Trophoblast cell (in vitro differentiated cells and primary cell): ENCODE data around the gene ABCF2.

Experiments used
- DNase-seq, 2 donors: peaks; one replicate each; pipeline ENCODE4 v3.0.0-alpha.2; 2016
- H2AFZ ChIP-seq: 2 replicates; pipeline ENCODE4 v1.6.1; 2013; ENCODE audit warnings: low read length, moderate library complexity, mild to moderate bottlenecking; ENCODE audit not compliant: insufficient read depth, poor library complexity
- H2AK5ac ChIP-seq: 2 replicates; pipeline ENCODE4 v1.6.1; 2013; ENCODE audit warnings: mild to moderate bottlenecking, low read length
- H2BK120ac ChIP-seq: 2 replicates; pipeline ENCODE4 v1.6.1; 2013; ENCODE audit warnings: low read length, mild to moderate bottlenecking, moderate library complexity; ENCODE audit not compliant: insufficient read depth, poor library complexity
- H2BK12ac ChIP-seq: 2 replicates; pipeline ENCODE4 v1.6.1; 2013; ENCODE audit warnings: mild to moderate bottlenecking, low read length, moderate library complexity
- H2BK5ac ChIP-seq: 2 replicates; pipeline ENCODE4 v1.6.1; 2013; ENCODE audit warnings: low read length, low read depth, moderate library complexity, mild to moderate bottlenecking; ENCODE audit not compliant: poor library complexity
- H3K14ac ChIP-seq: 2 replicates; pipeline ENCODE4 v1.6.1; 2013; ENCODE audit warnings: mild to moderate bottlenecking, low read length
- H3K18ac ChIP-seq: 2 replicates; pipeline ENCODE4 v1.6.1; 2013; ENCODE audit warnings: mild to moderate bottlenecking, low read length
- H3K23ac ChIP-seq: 2 replicates; pipeline ENCODE4 v1.6.1; 2013; ENCODE audit warnings: low read length
- H3K27ac ChIP-seq: 2 replicates; pipeline ENCODE4 v1.5.1; 2013; ENCODE audit warnings: low read depth, mild to moderate bottlenecking, inconsistent platforms, low read length, moderate library complexity
- H3K27me3 ChIP-seq: 2 replicates; pipeline ENCODE4 v1.6.1; 2013; ENCODE audit warnings: inconsistent platforms, mild to moderate bottlenecking, low read length, moderate library complexity; ENCODE audit not compliant: insufficient read depth
- H3K36me3 ChIP-seq, 2 experiments: 1 replicate in 1 of 2; 2 replicates in 1 of 2; pipeline ENCODE4 v1.6.1; 2013; ENCODE audit warnings: low read length in 2 of 2, mild to moderate bottlenecking in 2 of 2, moderate library complexity in 1 of 2; ENCODE audit not compliant: insufficient read depth in 2 of 2, control insufficient read depth in 1 of 2
- H3K4ac ChIP-seq: 2 replicates; pipeline ENCODE4 v1.6.1; 2013; ENCODE audit warnings: low read depth, mild to moderate bottlenecking, low read length, moderate library complexity
- H3K4me1 ChIP-seq, 2 experiments: 1 replicate in 1 of 2; 2 replicates in 1 of 2; pipeline ENCODE4 v1.6.1; 2013; ENCODE audit warnings: low read length in 2 of 2, mild to moderate bottlenecking in 2 of 2, moderate library complexity in 1 of 2; ENCODE audit not compliant: insufficient read depth in 2 of 2, control insufficient read depth in 1 of 2
- H3K4me2 ChIP-seq: 2 replicates; pipeline ENCODE4 v1.6.1; 2013; ENCODE audit warnings: inconsistent platforms, mild to moderate bottlenecking, low read length, moderate library complexity
- H3K4me3 ChIP-seq: 2 replicates; pipeline ENCODE4 v1.5.1; 2013; ENCODE audit warnings: mild to moderate bottlenecking, low read depth, low read length, inconsistent platforms
- H3K79me1 ChIP-seq: one replicate; pipeline ENCODE4 v1.6.1; 2013; ENCODE audit warnings: low read length
- H3K79me2 ChIP-seq: 2 replicates; pipeline ENCODE4 v1.6.1; 2013; ENCODE audit warnings: low read length, mild to moderate bottlenecking; ENCODE audit not compliant: control insufficient read depth, insufficient read depth, poor library complexity
- H3K9ac ChIP-seq: 2 replicates; pipeline ENCODE4 v1.6.1; 2013; ENCODE audit warnings: mild to moderate bottlenecking, low read length
- H3K9me3 ChIP-seq: 2 replicates; pipeline ENCODE4 v1.6.1; 2013; ENCODE audit warnings: low read depth, mild to moderate bottlenecking, control low read depth, inconsistent platforms, low read length; ENCODE audit not compliant: insufficient read depth
- H4K12ac ChIP-seq: 2 replicates; pipeline ENCODE4 v1.6.1; 2013; ENCODE audit warnings: low read depth, mild to moderate bottlenecking, low read length, moderate library complexity
- H4K8ac ChIP-seq: 2 replicates; pipeline ENCODE4 v1.6.1; 2013; ENCODE audit warnings: low read depth, mild to moderate bottlenecking, low read length, moderate library complexity
- H4K91ac ChIP-seq: one replicate; pipeline ENCODE4 v1.6.1; 2013; ENCODE audit warnings: low read depth, mild to moderate bottlenecking, low read length, moderate library complexity
- WGBS: extraction: QIAGEN DNeasy Blood & Tissue Kit; methylation state at CpG from one replicate; pipeline ENCODE4 v1.1.7; 2013; ENCODE audit warnings: missing lambda C conversion rate; ENCODE audit not compliant: insufficient read length, insufficient coverage; ENCODE audit errors: extremely low coverage; 5-methylcytosine and 5-hydroxymethylcytosine counted together

The ABCF2 gene

DNA sequence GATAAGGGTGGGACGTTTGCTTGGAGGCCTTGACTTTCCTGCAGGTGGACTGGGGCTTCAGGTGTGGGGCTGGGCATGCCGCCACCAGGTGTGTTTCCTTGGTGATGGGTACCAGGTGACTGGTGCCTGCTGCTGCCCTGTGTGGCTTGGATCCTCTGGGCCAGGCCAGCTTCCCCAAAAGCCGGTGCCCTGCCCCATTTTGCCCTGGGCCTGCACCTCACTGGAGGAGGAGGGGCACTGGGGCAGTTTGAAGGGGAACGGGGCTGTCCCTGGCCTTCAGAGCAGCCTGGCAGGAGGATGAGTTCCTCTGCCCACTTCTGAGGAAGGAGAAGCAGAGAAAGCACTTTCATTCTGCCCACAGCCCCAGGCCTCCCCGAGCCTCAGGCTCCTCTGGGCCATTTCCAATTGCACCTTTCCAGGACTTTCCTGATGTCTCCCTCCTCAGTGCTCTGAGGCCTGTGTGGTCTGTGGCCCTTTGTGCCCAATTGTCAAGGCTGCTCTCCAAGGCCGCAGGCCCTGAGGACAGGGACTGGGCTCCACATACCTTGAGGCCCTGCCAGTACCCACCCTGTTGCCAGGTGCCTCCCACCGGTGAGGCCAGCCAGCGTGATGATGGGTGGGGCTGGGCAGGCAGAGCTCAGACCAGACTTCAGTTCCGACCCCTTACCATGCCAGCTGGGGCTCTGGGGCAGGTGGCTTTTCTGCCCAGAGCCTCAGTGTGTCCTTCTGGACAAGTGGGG, 46.8 kb upstream of the ABCF2 start:
- no peak overlapping the region for H3K23ac ChIP-seq
- H3K27me3 ChIP-seq, result peaks cover 4% of the 10 kb centered on the region
- H3K36me3 ChIP-seq, result no peaks in the 10 kb centered on the region
- H3K4ac ChIP-seq, result no peak overlapping the region
- H2BK120ac ChIP-seq, result no peak overlapping the region
- H4K91ac ChIP-seq, result no peak overlapping the region
- no peak overlapping the region for H3K9ac ChIP-seq
- no peak for DNase-seq
- H2BK12ac ChIP-seq, result no peak overlapping the region
- no peaks in the 10 kb centered on the region for H3K79me2 ChIP-seq
- peaks cover 0 to 4% of the 10 kb centered on the region in 2 experiments for H3K4me1 ChIP-seq
- no peak overlapping the region for H3K4me2 ChIP-seq
- no peak overlapping the region for H2AK5ac ChIP-seq
- WGBS, result no CpG with 5 or more reads among the region's 9 CpGs
- H3K18ac ChIP-seq, result no peak overlapping the region
- H3K14ac ChIP-seq, result no peak overlapping the region
- no peak overlapping the region for H4K12ac ChIP-seq
- H3K4me3 ChIP-seq, result no peak overlapping the region
- H2BK5ac ChIP-seq, result no peak overlapping the region
- H4K8ac ChIP-seq, result no peak overlapping the region
- no peak overlapping the region for H3K27ac ChIP-seq
- H2AFZ ChIP-seq, result no peak overlapping the region
- H3K79me1 ChIP-seq, result no peaks in the 10 kb centered on the region
- peaks cover 2% of the 10 kb centered on the region for H3K9me3 ChIP-seq

DNA sequence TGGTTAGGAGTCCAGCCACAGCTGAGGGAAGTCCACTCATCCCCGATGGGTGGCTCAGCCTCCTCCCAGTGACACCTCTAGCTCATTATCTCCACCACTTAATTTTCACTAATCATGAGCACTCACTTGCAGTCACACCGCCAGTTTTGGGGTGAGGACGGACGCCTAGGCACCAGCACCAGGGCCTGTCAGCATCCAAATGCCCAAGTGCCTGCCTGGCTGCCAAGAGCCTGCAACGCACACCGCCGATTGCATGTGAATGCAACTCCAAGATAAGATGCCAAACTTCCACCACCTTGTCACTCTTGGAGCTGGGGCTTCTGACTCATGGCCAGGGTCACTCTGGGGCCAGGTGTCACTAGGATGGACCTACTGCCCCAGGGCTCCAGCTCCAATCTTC, 45.9 kb upstream of the ABCF2 start:
- no peaks in the 10 kb centered on the region for H3K79me2 ChIP-seq
- H3K9ac ChIP-seq, result no peak overlapping the region
- no peak overlapping the region for H2BK5ac ChIP-seq
- peaks cover 0 to 4% of the 10 kb centered on the region in 2 experiments for H3K4me1 ChIP-seq
- no peak overlapping the region for H3K14ac ChIP-seq
- no peak overlapping the region for H3K18ac ChIP-seq
- no CpG with 5 or more reads among the region's 7 CpGs for WGBS
- no peak overlapping the region for H4K8ac ChIP-seq
- no peak overlapping the region for H3K4me3 ChIP-seq
- H2AFZ ChIP-seq, result no peak overlapping the region
- no peak overlapping the region for H3K23ac ChIP-seq
- no peak overlapping the region for H2BK12ac ChIP-seq
- H3K79me1 ChIP-seq, result no peaks in the 10 kb centered on the region
- H3K4me2 ChIP-seq, result no peak overlapping the region
- DNase-seq, result peak in 1 of 2 donors; percentile 6
- H4K12ac ChIP-seq, result no peak overlapping the region
- H4K91ac ChIP-seq, result no peak overlapping the region
- H2BK120ac ChIP-seq, result no peak overlapping the region
- no peak overlapping the region for H2AK5ac ChIP-seq
- H3K4ac ChIP-seq, result no peak overlapping the region
- no peaks in the 10 kb centered on the region for H3K36me3 ChIP-seq
- H3K27ac ChIP-seq, result no peak overlapping the region
- H3K9me3 ChIP-seq, result peaks cover 2% of the 10 kb centered on the region
- H3K27me3 ChIP-seq, result peaks cover 4% of the 10 kb centered on the region

DNA sequence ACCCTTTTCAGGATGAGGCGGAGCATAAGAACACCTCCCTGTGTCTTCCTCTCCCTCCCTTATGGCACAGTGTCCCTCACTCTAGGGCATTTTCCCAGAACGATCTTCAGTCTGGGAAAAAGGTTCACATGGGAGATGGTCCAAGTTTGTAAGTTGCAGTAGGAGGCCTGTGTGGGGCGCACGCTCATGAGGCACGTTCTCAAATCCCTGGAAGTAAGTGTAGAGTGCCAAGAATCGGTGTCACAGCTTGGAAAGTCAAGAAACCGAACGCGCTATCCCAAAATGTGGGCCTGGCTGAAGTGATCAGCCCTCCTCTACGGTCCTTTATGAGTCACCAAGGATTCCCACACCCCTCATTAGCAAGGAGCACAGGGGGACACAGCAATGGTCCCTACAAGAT, 45.4 kb upstream of the ABCF2 start:
- no peak overlapping the region for H4K91ac ChIP-seq
- no peak overlapping the region for H3K4me3 ChIP-seq
- DNase-seq, result no peak
- no peak overlapping the region for H2BK120ac ChIP-seq
- peaks cover 0 to 4% of the 10 kb centered on the region in 2 experiments for H3K4me1 ChIP-seq
- no peak overlapping the region for H2AFZ ChIP-seq
- no peak overlapping the region for H3K27ac ChIP-seq
- H3K18ac ChIP-seq, result no peak overlapping the region
- no peaks in the 10 kb centered on the region for H3K79me2 ChIP-seq
- H4K8ac ChIP-seq, result no peak overlapping the region
- no peak overlapping the region for H4K12ac ChIP-seq
- no peak overlapping the region for H2AK5ac ChIP-seq
- peaks cover 4% of the 10 kb centered on the region for H3K27me3 ChIP-seq
- H2BK5ac ChIP-seq, result no peak overlapping the region
- no peak overlapping the region for H3K4ac ChIP-seq
- no peak overlapping the region for H3K14ac ChIP-seq
- H3K79me1 ChIP-seq, result no peaks in the 10 kb centered on the region
- H3K9me3 ChIP-seq, result peaks cover 2% of the 10 kb centered on the region
- no peaks in the 10 kb centered on the region for H3K36me3 ChIP-seq
- H3K23ac ChIP-seq, result no peak overlapping the region
- H2BK12ac ChIP-seq, result no peak overlapping the region
- WGBS, result no CpG with 5 or more reads among the region's 10 CpGs
- no peak overlapping the region for H3K9ac ChIP-seq
- no peak overlapping the region for H3K4me2 ChIP-seq

DNA sequence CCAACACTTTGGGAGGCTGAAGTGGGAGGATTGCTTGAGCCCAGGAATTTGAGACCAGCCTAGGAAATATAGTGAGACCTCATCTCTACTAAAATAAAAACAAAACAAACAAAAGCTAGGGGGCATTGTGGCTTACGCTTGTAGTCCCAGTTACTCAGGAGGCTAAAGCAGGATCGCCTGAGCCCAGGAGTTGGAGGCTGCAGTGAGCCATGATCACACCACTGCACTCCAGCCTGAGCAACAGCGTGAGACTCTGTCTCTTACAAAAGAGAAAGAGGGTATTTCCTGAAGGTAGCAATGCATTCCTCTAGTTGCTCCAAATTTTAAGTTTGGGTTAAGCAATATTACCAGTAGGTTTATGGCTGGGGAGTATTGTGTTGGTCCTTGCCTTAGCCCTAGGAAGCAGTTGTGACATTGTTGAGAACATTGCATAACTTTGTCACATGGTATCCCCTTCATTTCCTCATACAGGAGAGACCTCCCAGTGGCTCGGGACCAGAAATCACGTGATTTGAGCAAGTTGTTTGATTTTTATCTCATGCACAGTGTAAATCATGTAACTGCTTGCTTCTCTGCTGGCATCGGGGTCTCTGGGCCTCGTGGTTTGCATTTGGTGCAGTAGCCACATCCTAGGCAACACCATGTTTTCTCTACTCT, 44.8 kb upstream of the ABCF2 start:
- Histone ChIP-seq H3K9me3 (peaks cover 2% of the 10 kb centered on the region), H3K36me3 (no peaks in the 10 kb centered on the region), H2BK5ac (no peak overlapping the region), H2AFZ (no peak overlapping the region), H3K79me1 (no peaks in the 10 kb centered on the region), H3K27me3 (peaks cover 4% of the 10 kb centered on the region), H3K9ac (no peak overlapping the region), H3K23ac (no peak overlapping the region), H4K8ac (no peak overlapping the region), H3K4me2 (no peak overlapping the region), H3K4me3 (no peak overlapping the region), H3K18ac (no peak overlapping the region), H2BK12ac (no peak overlapping the region), H3K4ac (no peak overlapping the region), H3K79me2 (no peaks in the 10 kb centered on the region), H4K91ac (no peak overlapping the region), H3K14ac (no peak overlapping the region), H2BK120ac (no peak overlapping the region), H3K4me1 (peaks cover 0 to 2% of the 10 kb centered on the region in 2 experiments), H3K27ac (no peak overlapping the region), H4K12ac (no peak overlapping the region), H2AK5ac (no peak overlapping the region)
- no CpG with 5 or more reads among the region's 7 CpGs for WGBS
- peak; percentile 14 to 68 for DNase-seq
